GM12872 (cell line): ENCODE results near the gene ANGPTL2.

Source experiments
- TF ChIP-seq, protein P1 (sequence below): IDR thresholded peaks from 3 replicates; pipeline ENCODE4 v1.5.1; 2011; ENCODE audit warnings: low read depth, mild to moderate bottlenecking, low read length, moderate library complexity; ENCODE audit not compliant: insufficient read depth

ANGPTL2 gene

DNA sequence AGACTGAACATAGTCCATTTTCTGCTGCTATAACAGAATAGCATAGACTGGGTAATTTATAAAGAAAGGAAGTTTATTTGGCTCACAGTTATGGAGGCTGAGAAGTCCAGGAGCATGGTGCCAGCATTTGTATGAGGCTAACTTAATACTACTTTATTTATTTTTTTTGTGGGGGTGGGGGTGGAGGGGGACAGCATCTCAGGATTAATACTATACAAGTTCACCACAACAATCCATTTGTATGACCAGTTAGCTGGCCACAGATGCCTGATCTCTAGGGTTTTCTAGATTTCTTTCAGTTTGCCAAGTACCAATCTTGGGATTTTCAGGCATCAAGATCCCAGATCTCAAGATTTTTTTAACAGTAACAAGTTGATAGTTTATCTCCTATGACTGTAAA, 20.3 kb downstream of the ANGPTL2 start:
- TF ChIP-seq, protein P1, sequence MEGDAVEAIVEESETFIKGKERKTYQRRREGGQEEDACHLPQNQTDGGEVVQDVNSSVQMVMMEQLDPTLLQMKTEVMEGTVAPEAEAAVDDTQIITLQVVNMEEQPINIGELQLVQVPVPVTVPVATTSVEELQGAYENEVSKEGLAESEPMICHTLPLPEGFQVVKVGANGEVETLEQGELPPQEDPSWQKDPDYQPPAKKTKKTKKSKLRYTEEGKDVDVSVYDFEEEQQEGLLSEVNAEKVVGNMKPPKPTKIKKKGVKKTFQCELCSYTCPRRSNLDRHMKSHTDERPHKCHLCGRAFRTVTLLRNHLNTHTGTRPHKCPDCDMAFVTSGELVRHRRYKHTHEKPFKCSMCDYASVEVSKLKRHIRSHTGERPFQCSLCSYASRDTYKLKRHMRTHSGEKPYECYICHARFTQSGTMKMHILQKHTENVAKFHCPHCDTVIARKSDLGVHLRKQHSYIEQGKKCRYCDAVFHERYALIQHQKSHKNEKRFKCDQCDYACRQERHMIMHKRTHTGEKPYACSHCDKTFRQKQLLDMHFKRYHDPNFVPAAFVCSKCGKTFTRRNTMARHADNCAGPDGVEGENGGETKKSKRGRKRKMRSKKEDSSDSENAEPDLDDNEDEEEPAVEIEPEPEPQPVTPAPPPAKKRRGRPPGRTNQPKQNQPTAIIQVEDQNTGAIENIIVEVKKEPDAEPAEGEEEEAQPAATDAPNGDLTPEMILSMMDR, result no peak

DNA sequence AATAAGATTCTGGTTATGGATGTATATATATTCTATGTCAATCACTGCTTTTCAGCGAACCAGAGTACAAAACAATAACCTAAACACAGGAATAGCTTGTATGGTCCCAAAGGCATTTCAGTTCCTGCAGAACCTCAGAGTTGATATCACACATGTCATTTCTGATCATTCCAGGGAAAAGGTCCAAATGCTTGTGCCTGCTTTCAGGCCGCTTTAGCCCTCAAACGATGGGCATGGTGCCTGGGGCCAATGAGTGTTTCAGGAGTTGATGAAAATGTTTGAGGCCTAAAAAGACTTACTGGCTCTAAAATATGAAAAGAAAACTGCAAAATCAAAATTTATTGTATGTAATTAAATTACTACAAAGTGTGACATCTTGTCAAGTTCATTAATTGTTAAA, 22.8 kb downstream of the ANGPTL2 start:
- TF ChIP-seq, protein P1, result no peak

DNA sequence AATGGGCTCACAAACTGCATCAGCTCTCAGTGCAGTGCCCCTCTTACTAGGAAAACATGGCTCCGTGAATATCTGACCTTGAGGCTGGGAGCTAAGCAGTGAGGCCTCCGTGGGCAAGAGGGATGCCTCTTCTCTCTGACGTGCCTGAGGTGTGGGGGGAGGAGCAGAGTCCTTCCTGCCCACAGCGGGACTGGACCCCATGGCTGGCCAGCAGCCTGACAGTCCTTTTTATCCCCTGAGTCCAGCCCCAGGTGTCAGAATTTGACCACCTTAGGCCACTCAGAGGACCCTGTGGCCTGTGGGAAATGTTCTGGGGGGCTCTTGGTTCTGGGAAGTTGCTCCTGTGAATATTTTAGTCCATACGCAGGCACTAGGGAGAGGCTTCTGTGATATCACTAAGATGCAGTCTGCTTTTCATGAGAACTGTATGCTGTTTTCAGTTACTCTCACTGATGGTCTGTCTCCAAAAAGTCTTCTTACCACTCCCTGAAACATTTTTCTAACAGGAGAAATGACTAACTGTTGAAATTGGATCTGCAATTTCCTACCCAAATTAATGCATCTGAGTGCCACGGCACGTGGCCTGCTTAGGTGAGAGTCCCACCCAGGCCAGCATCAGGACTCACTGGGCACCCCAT, 23.4 kb downstream of the ANGPTL2 start:
- TF ChIP-seq, protein P1, result no peak

DNA sequence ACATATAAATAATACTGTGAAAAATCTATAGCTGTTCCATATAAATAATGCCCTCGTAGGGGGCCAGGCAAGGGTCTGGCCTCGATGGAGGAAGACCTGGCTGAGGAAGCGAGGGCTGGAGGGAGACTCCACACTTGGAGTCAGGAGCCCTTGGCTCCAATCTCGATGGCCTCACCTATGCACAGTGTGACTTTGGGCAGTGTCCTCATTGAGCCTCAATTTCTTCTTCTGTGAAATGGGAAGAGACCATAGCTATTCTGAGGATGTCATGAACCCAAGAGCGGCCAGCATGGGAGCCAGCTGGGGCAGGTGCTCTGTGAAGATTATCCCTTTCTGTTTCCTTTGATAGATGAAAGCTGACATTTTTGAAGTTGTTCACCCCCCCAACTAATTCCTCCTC, 24.8 kb downstream of the ANGPTL2 start:
- TF ChIP-seq, protein P1, result no peak

DNA sequence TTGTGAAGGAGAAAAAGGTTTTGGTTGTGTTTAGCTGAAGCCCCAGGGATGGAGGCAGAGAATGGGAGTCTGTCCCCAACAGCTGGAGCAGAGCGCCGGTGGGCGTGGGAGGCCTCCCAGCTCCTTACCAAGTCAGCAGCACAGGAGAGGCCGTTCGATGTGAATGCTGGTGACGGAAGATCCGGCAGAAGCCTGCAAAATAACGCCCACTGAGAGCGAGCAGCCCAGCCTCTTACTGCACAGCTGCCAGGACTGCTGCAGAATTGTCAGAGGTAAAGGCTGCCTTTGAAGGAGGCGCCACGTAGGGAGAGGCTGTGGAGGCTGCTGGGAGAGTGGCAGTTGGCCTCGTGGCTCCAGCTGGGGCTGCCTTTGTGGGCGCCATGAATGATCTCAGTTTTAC, 26.2 kb downstream of the ANGPTL2 start:
- TF ChIP-seq, protein P1, result no peak

DNA sequence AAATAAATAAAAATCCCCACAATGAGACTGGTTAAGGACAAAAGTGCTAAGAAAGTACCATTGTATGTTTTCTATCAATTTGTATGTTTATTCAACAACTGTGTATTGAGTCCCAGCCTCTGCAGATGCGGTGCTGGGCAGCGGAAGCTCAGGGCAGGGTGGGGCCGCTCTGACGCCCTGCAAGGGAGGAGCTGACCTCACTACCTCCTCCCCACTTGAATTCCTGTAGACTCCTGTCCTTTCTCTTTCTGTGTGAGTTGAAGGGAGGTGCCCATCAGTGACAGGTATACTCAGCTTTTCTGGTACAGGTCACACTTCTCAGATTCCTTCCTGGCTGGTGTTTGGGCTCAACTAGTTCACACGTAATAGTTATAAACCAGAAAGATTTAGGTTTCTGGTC, 27.0 kb downstream of the ANGPTL2 start:
- TF ChIP-seq, protein P1, result no peak

DNA sequence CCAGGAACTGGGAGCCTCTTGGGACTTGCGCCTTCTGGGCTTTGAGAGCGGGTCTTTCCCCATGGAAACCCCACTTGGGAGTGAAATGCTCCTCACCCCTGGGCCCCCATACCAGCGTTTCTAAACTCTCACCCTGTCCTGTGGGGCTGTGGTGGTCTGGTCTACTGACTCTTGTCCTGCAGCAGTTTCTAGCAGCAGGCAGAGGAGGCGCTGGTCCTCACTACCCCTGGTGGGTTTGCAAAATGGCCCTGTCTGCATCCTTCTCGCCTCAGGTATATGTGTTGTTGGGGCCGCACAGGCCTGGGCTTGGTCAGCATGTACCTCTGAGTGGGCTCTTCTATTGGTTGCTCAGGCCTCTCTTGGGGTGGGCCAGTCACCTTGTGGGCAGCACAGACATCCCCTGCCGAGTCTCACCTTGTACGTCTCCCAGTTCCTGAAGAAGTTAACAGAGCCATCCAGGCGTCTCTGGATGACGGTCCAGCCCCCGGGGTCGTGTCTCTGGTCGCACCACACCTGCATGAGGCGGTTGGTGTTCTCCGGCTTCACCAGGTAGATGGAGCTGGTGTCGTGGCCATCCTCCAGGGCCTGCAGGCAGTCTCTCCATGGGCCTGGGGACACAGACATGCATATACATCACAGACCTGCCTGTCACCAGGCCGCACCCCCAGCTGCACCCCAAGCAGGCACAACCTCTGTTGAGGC, 29.0 kb downstream of the ANGPTL2 start:
- TF ChIP-seq, protein P1, result 0 out of 3 replicates have a peak, but pooled peaks have one; percentile 9
